NT2/D1 (cell line): Measurements from ENCODE around the gene SKP1.

ENCODE experiments used
- SUZ12 ChIP-seq: IDR thresholded peaks from 2 replicates; pipeline ENCODE4 v1.6.1; 2011; ENCODE audit not compliant: insufficient read length, insufficient read depth; ENCODE audit errors: extremely low read depth
- YY1 ChIP-seq: IDR thresholded peaks from 2 replicates; pipeline ENCODE4 v1.6.1; 2011; ENCODE audit not compliant: insufficient read length, insufficient read depth
- ZNF274 ChIP-seq: IDR thresholded peaks from 2 replicates; pipeline ENCODE4 v1.6.1; 2011; ENCODE audit warnings: mild to moderate bottlenecking, low read depth, low read length

- TF ChIP-seq ZNF274: no peak
- no peak for TF ChIP-seq YY1
- no peak for TF ChIP-seq SUZ12
Observed at GRCh38 chr5:134113363-134113889, 63.3 kb downstream of the SKP1 start.
